Uterus (tissue), 4 donors: Measurements from ENCODE around the gene CRTC3. TPM values are rescaled to one million over a fixed set of nuclear protein-coding genes. Genes with fewer than 3 reads are reported as not detected.

Source experiments
- DNase-seq, 2 donors: peaks; one replicate each; pipeline ENCODE4 v3.0.0-alpha.2; 2019 to 2020
- H3K27ac ChIP-seq, 2 donors: fragments of 200-600 bp; sonication (generic); 1 replicate in 1 of 2; 2 replicates in 1 of 2; pipeline ENCODE4 v1.5.1; 2016 to 2018
- H3K27me3 ChIP-seq, 2 donors: fragments of 200-600 bp; sonication (generic); one replicate each; pipeline ENCODE4 v1.5.1; 2018 to 2019; ENCODE audit warnings: control low read depth in 1 of 2
- H3K36me3 ChIP-seq, 2 donors: fragments of 200-600 bp; sonication (generic); one replicate each; pipeline ENCODE4 v1.5.1; 2019; ENCODE audit warnings: control low read depth in 1 of 2
- H3K4me1 ChIP-seq, 2 donors: fragments of 200-600 bp; sonication (generic); one replicate each; pipeline ENCODE4 v1.5.1; 2018 to 2019; ENCODE audit warnings: control low read depth in 1 of 2
- H3K4me3 ChIP-seq, 2 donors: fragments of 200-600 bp; sonication (generic); 1 replicate in 1 of 2; 2 replicates in 1 of 2; pipeline ENCODE4 v1.5.1; 2018 to 2019; ENCODE audit warnings: mild to moderate bottlenecking in 1 of 2
- H3K9me3 ChIP-seq, 2 donors: fragments of 200-600 bp; sonication (generic); one replicate each; pipeline ENCODE4 v1.5.1; 2019; ENCODE audit warnings: control low read depth in 1 of 2
- CTCF ChIP-seq, 4 experiments: fragments of 200-600 bp in 2 of 4; fragments of 450-650 bp in 2 of 4; sonication (generic) in 2 of 4; IDR thresholded peaks; one replicate each; pipeline ENCODE4 v1.5.1; 2016 to 2019; ENCODE audit warnings: antibody characterized with exemption in 4 of 4, mild to moderate bottlenecking in 2 of 4, moderate library complexity in 1 of 4
- POLR2A ChIP-seq, 2 donors: fragments of 450-650 bp; IDR thresholded peaks; one replicate each; pipeline ENCODE4 v1.6.1; 2016; ENCODE audit warnings: antibody characterized with exemption in 2 of 2, mild to moderate bottlenecking in 1 of 2, moderate library complexity in 1 of 2
- intact Hi-C: fragments of 100-400 bp; cut with DNase I; formaldehyde crosslinking; loops from one replicate; pipeline ENCODE4 v1.15.1; 2023; ENCODE audit warnings: low total_unique reads
- total RNA-seq, 4 donors: library from RNA; depleted of rRNA in 3 of 4; stranded (reverse); fragments of >200 nt in 3 of 4; gene quantifications; one replicate each; pipeline versions ENCODE4 v1.1.0 to v1.2.4, GENCODE V29; 2014 to 2023
- donor health status: DM: yes; HTN: yes; CAD: no.

CRTC3 gene
- 10 to 100 TPM; 18.4 to 89.4 (median 40.9) TPM for total RNA-seq

GRCh38 chr15:90529371-90530249 lies at the start of gene CRTC3:
TSS of gene CRTC3 (plus strand) at chr15:90529923. CDS start at chr15:90530072, 149 bp downstream.
- H3K4me1 ChIP-seq = peaks cover 0 to 5% of the 10 kb centered on the region in 2 donors
- H3K4me3 ChIP-seq = peak within 1 kb of the TSS; percentile 45 to 92
- intact Hi-C loops = no loop called here
- peak; percentile 40 to 63 for DNase-seq
- H3K36me3 ChIP-seq = no peaks in the 10 kb centered on the region
- TF ChIP-seq POLR2A (IDR thresholded peaks at IDR 0.05) (peak; percentile 60 to 80), CTCF (IDR thresholded peaks at IDR 0.05) (peak in 1 of 4 experiments; percentile 1)
- H3K9me3 ChIP-seq = no peaks in the 10 kb centered on the region
- peak within 1 kb of the TSS; percentile 97 to 98 for H3K27ac ChIP-seq
- no peaks in the 10 kb centered on the region for H3K27me3 ChIP-seq

GRCh38 chr15:90481023-90481422 lies 48.7 kb upstream of the CRTC3 start:
- intact Hi-C loops = loop anchor here (5.0 kb wide), 1 partner anchor 159 kb away; no protein-coding TSS in a partner anchor

GRCh38 chr15:90482124-90483011 lies 47.4 kb upstream of the CRTC3 start:
- TF ChIP-seq POLR2A (IDR thresholded peaks at IDR 0.05) (no peak), CTCF (IDR thresholded peaks at IDR 0.05) (peak; percentile 81 to 92 (median 84))
- Histone ChIP-seq H3K27ac (peak overlapping the region; percentile 63 to 73), H3K36me3 (no peaks in the 10 kb centered on the region), H3K4me3 (no peak overlapping the region), H3K9me3 (no peaks in the 10 kb centered on the region), H3K27me3 (no peaks in the 10 kb centered on the region), H3K4me1 (no peaks in the 10 kb centered on the region)
- intact Hi-C loops = loop anchor here (5.0 kb wide), 1 partner anchor 160 kb away; no protein-coding TSS in a partner anchor
- peak; percentile 40 to 71 for DNase-seq

More at GRCh38 chr15:90481023-90481422, 48.7 kb upstream of the CRTC3 start:
- TF ChIP-seq CTCF (IDR thresholded peaks at IDR 0.05) (no peak), POLR2A (IDR thresholded peaks at IDR 0.05) (no peak)
- no peaks in the 10 kb centered on the region for H3K4me1 ChIP-seq
- no peaks in the 10 kb centered on the region for H3K27me3 ChIP-seq
- no peaks in the 10 kb centered on the region for H3K9me3 ChIP-seq
- no peak overlapping the region for H3K4me3 ChIP-seq
- H3K27ac ChIP-seq = peak overlapping the region; percentile 63 to 73
- no peaks in the 10 kb centered on the region for H3K36me3 ChIP-seq
- no peak for DNase-seq

GRCh38 chr15:90483012-90483307 lies 46.8 kb upstream of the CRTC3 start:
- no peaks in the 10 kb centered on the region for H3K9me3 ChIP-seq
- H3K27ac ChIP-seq = peak overlapping the region in 1 of 2 donors; percentile 73
- intact Hi-C loops = loop anchor here (5.0 kb wide), 1 partner anchor 161 kb away; no protein-coding TSS in a partner anchor
- H3K4me3 ChIP-seq = no peak overlapping the region
- no peaks in the 10 kb centered on the region for H3K4me1 ChIP-seq
- TF ChIP-seq POLR2A (IDR thresholded peaks at IDR 0.05) (no peak), CTCF (IDR thresholded peaks at IDR 0.05) (no peak)
- no peaks in the 10 kb centered on the region for H3K36me3 ChIP-seq
- no peak for DNase-seq
- H3K27me3 ChIP-seq = no peaks in the 10 kb centered on the region
